Hepatocyte (in vitro differentiated cells): ENCODE results near the gene IL27RA.

Source experiments
- EZH2 ChIP-seq: fragments of 200-600 bp; sonication (generic); IDR thresholded peaks from 2 replicates; pipeline ENCODE4 v1.6.1; 2016; ENCODE audit warnings: antibody characterized with exemption, mild to moderate bottlenecking, borderline replicate concordance
- TF ChIP-seq, protein P1 (sequence below): fragments of 200-600 bp; sonication (generic); IDR thresholded peaks from 2 replicates; pipeline ENCODE4 v1.5.1; 2016; ENCODE audit warnings: antibody characterized with exemption, mild to moderate bottlenecking; ENCODE audit not compliant: poor library complexity

GRCh38 chr19:14088634-14089411 lies 57.3 kb downstream of the IL27RA start:
- no peak for TF ChIP-seq EZH2
- TF ChIP-seq, protein P1, sequence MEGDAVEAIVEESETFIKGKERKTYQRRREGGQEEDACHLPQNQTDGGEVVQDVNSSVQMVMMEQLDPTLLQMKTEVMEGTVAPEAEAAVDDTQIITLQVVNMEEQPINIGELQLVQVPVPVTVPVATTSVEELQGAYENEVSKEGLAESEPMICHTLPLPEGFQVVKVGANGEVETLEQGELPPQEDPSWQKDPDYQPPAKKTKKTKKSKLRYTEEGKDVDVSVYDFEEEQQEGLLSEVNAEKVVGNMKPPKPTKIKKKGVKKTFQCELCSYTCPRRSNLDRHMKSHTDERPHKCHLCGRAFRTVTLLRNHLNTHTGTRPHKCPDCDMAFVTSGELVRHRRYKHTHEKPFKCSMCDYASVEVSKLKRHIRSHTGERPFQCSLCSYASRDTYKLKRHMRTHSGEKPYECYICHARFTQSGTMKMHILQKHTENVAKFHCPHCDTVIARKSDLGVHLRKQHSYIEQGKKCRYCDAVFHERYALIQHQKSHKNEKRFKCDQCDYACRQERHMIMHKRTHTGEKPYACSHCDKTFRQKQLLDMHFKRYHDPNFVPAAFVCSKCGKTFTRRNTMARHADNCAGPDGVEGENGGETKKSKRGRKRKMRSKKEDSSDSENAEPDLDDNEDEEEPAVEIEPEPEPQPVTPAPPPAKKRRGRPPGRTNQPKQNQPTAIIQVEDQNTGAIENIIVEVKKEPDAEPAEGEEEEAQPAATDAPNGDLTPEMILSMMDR = no peak
